C4-2B (cell line): Measurements from ENCODE around the gene GARRE1.
"Not testable (repeated sequence)": the region's sequence is repeated elsewhere in the genome, so short reads cannot be mapped to it uniquely, and the experiment has no call there.

ENCODE experiments used
- H3K27ac ChIP-seq: fragments of 450-650 bp; 2 replicates; pipeline ENCODE4 v1.5.1; 2017
- CTCF ChIP-seq: fragments of 450-650 bp; conservative IDR thresholded peaks from 2 replicates; pipeline ENCODE4 v1.5.1; 2017; ENCODE audit warnings: mild to moderate bottlenecking
- ZFX ChIP-seq: fragments of 450-650 bp; IDR thresholded peaks from 2 replicates; pipeline ENCODE4 v1.6.1; 2017

GARRE1 gene, protein sequence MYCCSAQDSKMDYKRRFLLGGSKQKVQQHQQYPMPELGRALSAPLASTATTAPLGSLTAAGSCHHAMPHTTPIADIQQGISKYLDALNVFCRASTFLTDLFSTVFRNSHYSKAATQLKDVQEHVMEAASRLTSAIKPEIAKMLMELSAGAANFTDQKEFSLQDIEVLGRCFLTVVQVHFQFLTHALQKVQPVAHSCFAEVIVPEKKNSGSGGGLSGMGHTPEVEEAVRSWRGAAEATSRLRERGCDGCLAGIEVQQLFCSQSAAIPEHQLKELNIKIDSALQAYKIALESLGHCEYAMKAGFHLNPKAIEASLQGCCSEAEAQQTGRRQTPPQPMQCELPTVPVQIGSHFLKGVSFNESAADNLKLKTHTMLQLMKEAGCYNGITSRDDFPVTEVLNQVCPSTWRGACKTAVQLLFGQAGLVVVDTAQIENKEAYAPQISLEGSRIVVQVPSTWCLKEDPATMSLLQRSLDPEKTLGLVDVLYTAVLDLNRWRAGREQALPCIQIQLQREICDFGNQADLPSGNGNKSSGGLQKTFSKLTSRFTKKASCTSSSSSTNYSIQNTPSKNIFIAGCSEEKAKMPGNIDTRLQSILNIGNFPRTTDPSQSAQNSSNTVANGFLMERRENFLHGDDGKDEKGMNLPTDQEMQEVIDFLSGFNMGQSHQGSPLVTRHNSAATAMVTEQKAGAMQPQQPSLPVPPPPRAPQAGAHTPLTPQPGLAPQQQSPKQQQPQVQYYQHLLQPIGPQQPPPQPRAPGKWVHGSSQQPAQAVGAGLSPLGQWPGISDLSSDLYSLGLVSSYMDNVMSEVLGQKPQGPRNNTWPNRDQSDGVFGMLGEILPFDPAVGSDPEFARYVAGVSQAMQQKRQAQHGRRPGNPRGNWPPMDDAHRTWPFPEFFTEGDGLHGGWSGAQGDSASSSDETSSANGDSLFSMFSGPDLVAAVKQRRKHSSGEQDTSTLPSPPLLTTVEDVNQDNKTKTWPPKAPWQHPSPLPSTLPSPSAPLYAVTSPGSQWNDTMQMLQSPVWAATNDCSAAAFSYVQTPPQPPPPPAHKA (N-terminal part only)

DNA sequence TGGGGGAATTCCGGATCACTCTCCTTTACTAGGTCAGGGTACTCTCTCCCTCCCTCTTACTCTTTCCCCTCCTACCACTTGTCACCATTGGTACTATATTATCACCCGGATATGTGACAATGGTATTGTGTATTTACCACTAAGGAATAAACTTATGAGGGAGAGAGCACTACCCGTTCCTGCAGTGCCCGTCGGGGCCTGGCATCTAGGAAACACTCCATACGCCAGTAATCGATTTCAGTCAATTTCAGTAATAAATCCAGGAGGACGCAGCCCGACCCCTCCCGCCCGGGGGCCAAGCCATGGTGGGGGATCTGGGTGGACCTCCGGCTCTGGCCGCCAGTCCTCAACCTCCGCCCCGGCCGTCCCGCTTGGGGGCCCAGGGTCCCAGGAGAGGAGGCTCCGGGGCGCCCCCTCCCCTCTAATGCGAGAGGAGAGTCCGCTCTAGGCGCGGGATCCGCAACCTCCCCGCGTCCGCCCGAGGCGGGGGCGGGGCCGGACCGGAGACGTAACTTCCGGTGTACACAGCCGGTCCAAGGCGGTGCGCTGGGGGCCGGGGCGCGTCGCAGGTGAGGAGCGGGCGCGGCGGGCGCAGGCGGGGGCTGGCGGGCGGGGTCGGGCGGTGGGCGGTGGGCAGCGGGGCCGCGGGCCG, at the start of gene GARRE1:
GARRE1 (plus strand) TSS at position 509 of the 652 bp plus-strand sequence. CDS start 45,920 bp downstream, outside the sequence.
- peak within 1 kb of the TSS; percentile 87 for H3K27ac ChIP-seq
- TF ChIP-seq CTCF: no peak
- no peak for TF ChIP-seq ZFX

GRCh38 chr19:34205324-34205723, 49.0 kb upstream of the GARRE1 start:
- not testable (repeated sequence) for H3K27ac ChIP-seq

DNA sequence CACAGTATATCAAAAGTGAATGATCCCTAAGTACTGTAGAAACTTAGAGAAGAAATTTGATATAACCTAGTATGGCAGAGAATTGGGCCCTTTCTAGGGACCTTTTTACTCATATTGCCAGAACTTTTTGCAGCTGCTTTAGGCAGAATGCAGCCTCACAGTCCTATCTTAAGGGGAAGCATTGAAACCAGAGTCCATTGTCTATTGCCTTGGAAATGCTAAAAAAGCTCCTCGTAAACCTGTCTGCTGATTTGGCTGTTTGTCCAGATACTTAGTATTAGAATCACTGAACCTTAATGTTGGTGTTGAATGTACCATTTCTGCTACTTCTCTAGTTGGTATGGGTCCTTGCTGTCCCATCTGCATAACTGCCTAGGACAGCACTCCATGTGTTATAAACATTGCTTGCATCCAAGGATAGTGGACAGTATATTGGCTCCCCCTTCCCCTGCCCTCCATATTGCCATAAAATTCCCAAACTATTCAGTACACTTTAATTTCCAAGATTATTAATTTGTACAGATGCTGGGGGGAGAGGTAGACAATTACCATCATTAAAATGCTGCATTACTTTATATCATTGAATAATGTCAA, 46.0 kb upstream of the GARRE1 start:
- TF ChIP-seq CTCF (no peak), ZFX (no peak)

DNA sequence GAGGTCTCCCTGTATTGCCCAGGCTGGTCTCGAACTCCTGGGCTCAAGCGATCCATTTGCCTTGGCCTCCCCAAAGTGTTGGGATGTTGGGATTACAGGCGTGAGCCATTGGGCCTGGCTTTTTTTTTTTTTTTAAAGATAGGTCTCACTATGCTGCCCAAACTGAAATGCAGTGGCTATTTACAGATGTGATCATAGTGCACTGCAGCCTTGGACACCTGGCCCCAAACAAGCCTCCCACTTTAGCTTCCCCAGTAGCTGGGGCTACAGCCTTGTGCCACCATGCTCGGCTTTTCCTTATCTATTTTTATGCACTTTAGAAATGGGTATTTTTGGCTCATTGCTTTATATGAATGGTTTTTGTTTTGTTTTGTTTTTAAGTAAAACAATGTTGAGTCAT, 44.6 kb upstream of the GARRE1 start:
- TF ChIP-seq CTCF (no peak), ZFX (no peak)
- no peak overlapping the region for H3K27ac ChIP-seq

More for the DNA sequence above, 46.0 kb upstream of the GARRE1 start:
- no peak overlapping the region for H3K27ac ChIP-seq

GRCh38 chr19:34213283-34213682, 41.1 kb upstream of the GARRE1 start:
- H3K27ac ChIP-seq: no peak overlapping the region
- TF ChIP-seq CTCF (no peak), ZFX (no peak)

- TF ChIP-seq ZFX (no peak), CTCF (no peak)
- H3K27ac ChIP-seq: no peak overlapping the region
Measured at GRCh38 chr19:34214040-34214439, 40.3 kb upstream of the GARRE1 start.

GRCh38 chr19:34215006-34215665, 39.2 kb upstream of the GARRE1 start:
- H3K27ac ChIP-seq: no peak overlapping the region
- TF ChIP-seq CTCF (no peak), ZFX (no peak)
